Nephron (organoid): ENCODE measurements around the gene C11orf42.

Experiments used
- H3K27ac Mint-ChIP-seq, 3 experiments: 2 replicates each; pipeline ENCODE4 v1.8.0; 2020; ENCODE audit warnings: mixed read lengths in 3 of 3, mild to moderate bottlenecking in 2 of 3, moderate library complexity in 1 of 3
- H3K27me3 Mint-ChIP-seq: 2 replicates; pipeline ENCODE4 v1.8.0; 2021; ENCODE audit warnings: low read depth, mild to moderate bottlenecking, moderate library complexity, mixed read lengths
- H3K36me3 Mint-ChIP-seq: 2 replicates; pipeline ENCODE4 v1.8.0; 2020; ENCODE audit warnings: low read depth, mixed read lengths
- H3K4me1 Mint-ChIP-seq: 2 replicates; pipeline ENCODE4 v1.8.0; 2020; ENCODE audit warnings: mixed read lengths
- H3K4me3 Mint-ChIP-seq, 3 experiments: 2 replicates each; pipeline ENCODE4 v1.8.0; 2020; ENCODE audit warnings: mild to moderate bottlenecking in 3 of 3, mixed read lengths in 3 of 3, moderate library complexity in 2 of 3
- H3K9me3 Mint-ChIP-seq: 2 replicates; pipeline ENCODE4 v1.8.0; 2020; ENCODE audit warnings: mixed read lengths
- CTCF ChIP-seq, 3 experiments: fragments of 200-600 bp; sonication (generic); IDR thresholded peaks; one replicate each; pipeline ENCODE4 v1.5.0; 2021; ENCODE audit warnings: antibody characterized with exemption in 3 of 3; ENCODE audit not compliant: unreplicated experiment in 3 of 3

The C11orf42 gene

GRCh38 chr11:6201481-6201880, 3.9 kb upstream of the C11orf42 start:
- Mint-ChIP-seq H3K9me3 (no peaks in the 10 kb centered on the region), H3K36me3 (peaks cover 16% of the 10 kb centered on the region), H3K27me3 (no peaks in the 10 kb centered on the region), H3K27ac (no peak overlapping the region), H3K4me3 (no peak overlapping the region), H3K4me1 (no peaks in the 10 kb centered on the region)
- no peak for TF ChIP-seq CTCF (IDR thresholded peaks at IDR 0.05; ENCODE audit: unreplicated experiment in 3 of 3)

GRCh38 chr11:6202041-6202440, 3.3 kb upstream of the C11orf42 start:
- TF ChIP-seq CTCF (IDR thresholded peaks at IDR 0.05; ENCODE audit: unreplicated experiment in 3 of 3): no peak
- Mint-ChIP-seq H3K4me3 (no peak overlapping the region), H3K9me3 (no peaks in the 10 kb centered on the region), H3K4me1 (no peaks in the 10 kb centered on the region), H3K27ac (no peak overlapping the region), H3K27me3 (no peaks in the 10 kb centered on the region), H3K36me3 (peaks cover 16% of the 10 kb centered on the region)

- no peak for TF ChIP-seq CTCF (IDR thresholded peaks at IDR 0.05; ENCODE audit: unreplicated experiment in 3 of 3)
- Mint-ChIP-seq H3K9me3 (no peaks in the 10 kb centered on the region), H3K27me3 (no peaks in the 10 kb centered on the region), H3K27ac (no peak overlapping the region), H3K4me3 (no peak overlapping the region), H3K36me3 (peaks cover 16% of the 10 kb centered on the region), H3K4me1 (no peaks in the 10 kb centered on the region)
These were observed 2.0 kb upstream of the C11orf42 start for GRCh38 chr11:6203327-6203726.

- Mint-ChIP-seq H3K4me3 (no peak overlapping the region), H3K27me3 (no peaks in the 10 kb centered on the region), H3K36me3 (peaks cover 23% of the 10 kb centered on the region), H3K27ac (no peak overlapping the region), H3K4me1 (no peaks in the 10 kb centered on the region), H3K9me3 (no peaks in the 10 kb centered on the region)
- no peak for TF ChIP-seq CTCF (IDR thresholded peaks at IDR 0.05; ENCODE audit: unreplicated experiment in 3 of 3)
These were observed 651 bp upstream of the C11orf42 start for GRCh38 chr11:6204706-6205105.

- Mint-ChIP-seq H3K27ac (no peak overlapping the region), H3K27me3 (no peaks in the 10 kb centered on the region), H3K9me3 (no peaks in the 10 kb centered on the region), H3K4me1 (no peaks in the 10 kb centered on the region), H3K36me3 (peaks cover 27% of the 10 kb centered on the region), H3K4me3 (no peak overlapping the region)
- no peak for TF ChIP-seq CTCF (IDR thresholded peaks at IDR 0.05; ENCODE audit: unreplicated experiment in 3 of 3)
These were observed 1.3 kb downstream of the C11orf42 start for GRCh38 chr11:6206456-6207180.

- no peak overlapping the region for H3K27ac Mint-ChIP-seq
- TF ChIP-seq CTCF (IDR thresholded peaks at IDR 0.05; ENCODE audit: unreplicated experiment in 3 of 3): no peak
- H3K9me3 Mint-ChIP-seq: no peaks in the 10 kb centered on the region
- H3K27me3 Mint-ChIP-seq: no peaks in the 10 kb centered on the region
- no peaks in the 10 kb centered on the region for H3K4me1 Mint-ChIP-seq
- H3K4me3 Mint-ChIP-seq: no peak overlapping the region
- peaks cover 16% of the 10 kb centered on the region for H3K36me3 Mint-ChIP-seq
These were observed 4.4 kb downstream of the C11orf42 start for GRCh38 chr11:6209801-6210200.
